GM21528 (cell line): ENCODE data around the gene GALNT2.

Source experiments
- ATAC-seq: cut with Tn5 transposase; IDR thresholded peaks from one replicate; pipeline ENCODE4 v1.9.1; 2021; ENCODE audit warnings: mild to moderate bottlenecking, moderate library complexity; ENCODE audit not compliant: unreplicated experiment, low FRiP score

Gene GALNT2

GRCh38 chr1:230156536-230156935 lies 89.5 kb downstream of the GALNT2 start:
- ATAC-seq, result no peak

- no peak for ATAC-seq
Measured at GRCh38 chr1:230157420-230158390, 90.7 kb downstream of the GALNT2 start.

- no peak for ATAC-seq
Measured at GRCh38 chr1:230158415-230159291, 91.6 kb downstream of the GALNT2 start.

- no peak for ATAC-seq
Measured at GRCh38 chr1:230159580-230159979, 92.5 kb downstream of the GALNT2 start.

GRCh38 chr1:230160957-230161771 lies 94.1 kb downstream of the GALNT2 start:
- ATAC-seq, result no peak

- no peak for ATAC-seq
Measured at GRCh38 chr1:230163205-230163604, 96.2 kb downstream of the GALNT2 start.

GRCh38 chr1:230163719-230164118 lies 96.7 kb downstream of the GALNT2 start:
- no peak for ATAC-seq

GRCh38 chr1:230165536-230165935 lies 98.5 kb downstream of the GALNT2 start:
- ATAC-seq, result no peak

- no peak for ATAC-seq
Measured at GRCh38 chr1:230166366-230167132, 99.5 kb downstream of the GALNT2 start.

- ATAC-seq, result no peak
Measured at GRCh38 chr1:230167419-230167852, 100.4 kb downstream of the GALNT2 start.

- peak; percentile 61 for ATAC-seq
Measured at GRCh38 chr1:230169454-230170152, 102.6 kb downstream of the GALNT2 start.

- peak; percentile 50 for ATAC-seq
Measured at GRCh38 chr1:230170153-230170547, 103.1 kb downstream of the GALNT2 start.

GRCh38 chr1:230170622-230171021 lies 103.6 kb downstream of the GALNT2 start:
- peak; percentile 9 for ATAC-seq

GRCh38 chr1:230171356-230172015 lies 104.4 kb downstream of the GALNT2 start:
- ATAC-seq, result no peak

GRCh38 chr1:230172016-230172537 lies 105.0 kb downstream of the GALNT2 start:
- no peak for ATAC-seq

GRCh38 chr1:230173187-230173975 lies 106.3 kb downstream of the GALNT2 start:
- no peak for ATAC-seq

GRCh38 chr1:230174041-230174440 lies 107.0 kb downstream of the GALNT2 start:
- ATAC-seq, result no peak
